Vagina (tissue), 2 donors: ENCODE measurements around the gene MARVELD1. TPM values are rescaled to one million over a fixed set of nuclear protein-coding genes. Genes with fewer than 3 reads are reported as not detected.

Source experiments
- DNase-seq, 2 donors: peaks; one replicate each; pipeline ENCODE4 v3.0.0-alpha.2; 2017; ENCODE audit errors: extremely low spot score in 2 of 2
- H3K27ac ChIP-seq: fragments of 200-600 bp; sonication (generic); one replicate; pipeline ENCODE4 v1.5.1; 2019
- H3K27me3 ChIP-seq: fragments of 200-600 bp; sonication (generic); one replicate; pipeline ENCODE4 v1.5.1; 2019
- H3K36me3 ChIP-seq, 2 donors: fragments of 200-600 bp; sonication (generic); one replicate each; pipeline ENCODE4 v1.5.1; 2017 to 2019
- H3K4me1 ChIP-seq: fragments of 200-600 bp; sonication (generic); one replicate; pipeline ENCODE4 v1.5.1; 2019
- H3K4me3 ChIP-seq, 2 donors: fragments of 200-600 bp; sonication (generic); 1 replicate in 1 of 2; 2 replicates in 1 of 2; pipeline ENCODE4 v1.5.1; 2016 to 2019
- H3K9me3 ChIP-seq: fragments of 200-600 bp; sonication (generic); one replicate; pipeline ENCODE4 v1.5.1; 2019
- CTCF ChIP-seq, 3 experiments: fragments of 450-650 bp in 2 of 3; fragments of 200-600 bp in 1 of 3; sonication (generic) in 1 of 3; IDR thresholded peaks; one replicate each; pipeline ENCODE4 v1.5.1; 2017 to 2019; ENCODE audit warnings: antibody characterized with exemption in 3 of 3, mild to moderate bottlenecking in 2 of 3, moderate library complexity in 2 of 3
- POLR2A ChIP-seq, 2 donors: fragments of 450-650 bp; IDR thresholded peaks; one replicate each; pipeline ENCODE4 v1.6.1; 2017; ENCODE audit warnings: antibody characterized with exemption in 2 of 2, mild to moderate bottlenecking in 2 of 2, moderate library complexity in 2 of 2
- POLR2AphosphoS5 ChIP-seq, 2 donors: sonication (generic); formaldehyde crosslinking; IDR thresholded peaks; one replicate each; pipeline ENCODE4 v1.9.0; 2017; ENCODE audit warnings: antibody characterized with exemption in 2 of 2, mild to moderate bottlenecking in 2 of 2, low read depth in 1 of 2; ENCODE audit not compliant: insufficient read depth in 1 of 2
- intact Hi-C: fragments of 100-400 bp; cut with DNase I; formaldehyde crosslinking; loops from one replicate; pipeline ENCODE4 v1.15.1; 2023
- total RNA-seq: library from RNA; depleted of rRNA; stranded (reverse); fragments of >200 nt; gene quantifications from one replicate; pipeline ENCODE4 v1.2.3, GENCODE V29; 2016

Gene MARVELD1
- total RNA-seq, 1 donor from 2014 or later: 24.1 TPM

GRCh38 chr10:97766996-97767924, 53.7 kb downstream of the MARVELD1 start:
- intact Hi-C loops: no loop called here

More at GRCh38 chr10:97766996-97767924, 53.7 kb downstream of the MARVELD1 start:
- H3K4me1 ChIP-seq: peaks cover 6% of the 10 kb centered on the region
- no peaks in the 10 kb centered on the region for H3K9me3 ChIP-seq
- H3K27me3 ChIP-seq: peaks cover 4% of the 10 kb centered on the region
- H3K36me3 ChIP-seq: peaks cover 0 to 1% of the 10 kb centered on the region in 2 donors
- no peak overlapping the region for H3K27ac ChIP-seq
- DNase-seq: no peak
- H3K4me3 ChIP-seq: no peak overlapping the region
- no peak for TF ChIP-seq CTCF (IDR thresholded peaks at IDR 0.05)
- no peak for TF ChIP-seq POLR2AphosphoS5 (IDR thresholded peaks at IDR 0.05; ENCODE audit: insufficient read depth in 1 of 2, low read depth in 1 of 2)
- TF ChIP-seq POLR2A (IDR thresholded peaks at IDR 0.05): no peak

Other genes with a start within 250 kb of the MARVELD1 start
- gene MMS19, start 215.3 kb upstream of the MARVELD1 start, total RNA-seq: 92.6 TPM
- 18.4 TPM for gene UBTD1, start 214.8 kb upstream of the MARVELD1 start, total RNA-seq
- not detected for gene ANKRD2, start 141.0 kb upstream of the MARVELD1 start, total RNA-seq
- gene HOGA1, start 129.3 kb upstream of the MARVELD1 start, total RNA-seq: 0.98 TPM
- gene C10orf62, start 124.0 kb upstream of the MARVELD1 start, total RNA-seq: not detected
- gene MORN4, start 80.2 kb upstream of the MARVELD1 start, total RNA-seq: 1.7 TPM
- 17.7 TPM for gene PI4K2A, start 73.1 kb upstream of the MARVELD1 start, total RNA-seq
- 125 TPM for gene AVPI1, start 26.5 kb upstream of the MARVELD1 start, total RNA-seq
- gene ZFYVE27, start 23.4 kb downstream of the MARVELD1 start, total RNA-seq: 28.0 TPM
- 1.7 TPM for gene SFRP5, start 58.3 kb downstream of the MARVELD1 start, total RNA-seq
- gene GOLGA7B, start 136.1 kb downstream of the MARVELD1 start, total RNA-seq: 2.5 TPM